ENCODE measurements around the gene CENPV. TPM values are rescaled to one million over a fixed set of nuclear protein-coding genes. Genes with fewer than 3 reads are reported as not detected.

CENPV gene
- total and polyA plus RNA-seq, 2 of the 13 experiments (the other 11 are each of a cell fraction or from before 2014, with no cell fraction given), result 193 to 292 TPM

GRCh38 chr17:16380640-16381495, 27.6 kb upstream of the CENPV start, which contains the start of gene UBB (continued):
- no peak for TF ChIP-seq BRF2 (CRISPR knock-in tag; IDR thresholded peaks at IDR 0.05)
- TF ChIP-seq ZNF180 (CRISPR knock-in tag; IDR thresholded peaks at IDR 0.05; ENCODE audit: borderline replicate concordance, low read depth), result no peak
- no peak for TF ChIP-seq CERS6 (CRISPR knock-in tag; IDR thresholded peaks at IDR 0.05)
- TF ChIP-seq ZNF501 (CRISPR knock-in tag; IDR thresholded peaks at IDR 0.05), result peak; percentile 95
- TF ChIP-seq RBAK (CRISPR knock-in tag; IDR thresholded peaks at IDR 0.05), result no peak
- TF ChIP-seq ZNF557 (CRISPR knock-in tag; IDR thresholded peaks at IDR 0.05), result no peak
- peak; percentile 67; the same call in 1 of the 2 replicates for TF ChIP-seq GABPB1 (CRISPR knock-in tag; IDR thresholded peaks at IDR 0.05)
- peak; percentile 64 for TF ChIP-seq KDM5A (IDR thresholded peaks at IDR 0.05; ENCODE audit: borderline replicate concordance, low read length)
- no peak for TF ChIP-seq ELK4 (CRISPR knock-in tag; IDR thresholded peaks at IDR 0.05; ENCODE audit: borderline replicate concordance)
- TF ChIP-seq ZNF20 (CRISPR knock-in tag; IDR thresholded peaks at IDR 0.05), result peak; percentile 53; the same call in 1 of the 2 replicates
- no peak for TF ChIP-seq ZNF777 (CRISPR knock-in tag; IDR thresholded peaks at IDR 0.05)
- TF ChIP-seq RCOR2 (CRISPR knock-in tag; IDR thresholded peaks at IDR 0.05), result no peak
- TF ChIP-seq GMEB1 (CRISPR knock-in tag; IDR thresholded peaks at IDR 0.05; ENCODE audit: borderline replicate concordance), result peak; percentile 99
- no peak for TF ChIP-seq ZMYM2 (CRISPR knock-in tag; IDR thresholded peaks at IDR 0.05)
- TF ChIP-seq BCL6 (CRISPR knock-in tag; IDR thresholded peaks at IDR 0.05), result peak; percentile 99
- TF ChIP-seq ZNF550 (CRISPR knock-in tag; IDR thresholded peaks at IDR 0.05; ENCODE audit: borderline replicate concordance), result no peak
- TF ChIP-seq GATAD2A (CRISPR knock-in tag; IDR thresholded peaks at IDR 0.05), result peak; percentile 58; the same call in 1 of the 2 replicates
- no peak for TF ChIP-seq ZNF337 (CRISPR knock-in tag; IDR thresholded peaks at IDR 0.05; ENCODE audit: borderline replicate concordance, low read depth)
- TF ChIP-seq ARNTL (CRISPR knock-in tag; IDR thresholded peaks at IDR 0.05), result peak; percentile 35; the same call in 1 of the 2 replicates
- peak; percentile 65 for TF ChIP-seq SP4 (CRISPR knock-in tag; IDR thresholded peaks at IDR 0.05)
- no peak for TF ChIP-seq MAFG (CRISPR knock-in tag; IDR thresholded peaks at IDR 0.05)
- TF ChIP-seq HMGA1 (CRISPR knock-in tag; conservative IDR thresholded peaks at IDR 0.05), result no peak
- TF ChIP-seq MXD4 (CRISPR knock-in tag; IDR thresholded peaks at IDR 0.05), result no peak

Data from HepG2 (cell line).